Measurements from ENCODE around the gene PIEZO1.
A peak's percentile ranks its signal among the peaks of the same experiment; 100 is the strongest.

The PIEZO1 gene, protein sequence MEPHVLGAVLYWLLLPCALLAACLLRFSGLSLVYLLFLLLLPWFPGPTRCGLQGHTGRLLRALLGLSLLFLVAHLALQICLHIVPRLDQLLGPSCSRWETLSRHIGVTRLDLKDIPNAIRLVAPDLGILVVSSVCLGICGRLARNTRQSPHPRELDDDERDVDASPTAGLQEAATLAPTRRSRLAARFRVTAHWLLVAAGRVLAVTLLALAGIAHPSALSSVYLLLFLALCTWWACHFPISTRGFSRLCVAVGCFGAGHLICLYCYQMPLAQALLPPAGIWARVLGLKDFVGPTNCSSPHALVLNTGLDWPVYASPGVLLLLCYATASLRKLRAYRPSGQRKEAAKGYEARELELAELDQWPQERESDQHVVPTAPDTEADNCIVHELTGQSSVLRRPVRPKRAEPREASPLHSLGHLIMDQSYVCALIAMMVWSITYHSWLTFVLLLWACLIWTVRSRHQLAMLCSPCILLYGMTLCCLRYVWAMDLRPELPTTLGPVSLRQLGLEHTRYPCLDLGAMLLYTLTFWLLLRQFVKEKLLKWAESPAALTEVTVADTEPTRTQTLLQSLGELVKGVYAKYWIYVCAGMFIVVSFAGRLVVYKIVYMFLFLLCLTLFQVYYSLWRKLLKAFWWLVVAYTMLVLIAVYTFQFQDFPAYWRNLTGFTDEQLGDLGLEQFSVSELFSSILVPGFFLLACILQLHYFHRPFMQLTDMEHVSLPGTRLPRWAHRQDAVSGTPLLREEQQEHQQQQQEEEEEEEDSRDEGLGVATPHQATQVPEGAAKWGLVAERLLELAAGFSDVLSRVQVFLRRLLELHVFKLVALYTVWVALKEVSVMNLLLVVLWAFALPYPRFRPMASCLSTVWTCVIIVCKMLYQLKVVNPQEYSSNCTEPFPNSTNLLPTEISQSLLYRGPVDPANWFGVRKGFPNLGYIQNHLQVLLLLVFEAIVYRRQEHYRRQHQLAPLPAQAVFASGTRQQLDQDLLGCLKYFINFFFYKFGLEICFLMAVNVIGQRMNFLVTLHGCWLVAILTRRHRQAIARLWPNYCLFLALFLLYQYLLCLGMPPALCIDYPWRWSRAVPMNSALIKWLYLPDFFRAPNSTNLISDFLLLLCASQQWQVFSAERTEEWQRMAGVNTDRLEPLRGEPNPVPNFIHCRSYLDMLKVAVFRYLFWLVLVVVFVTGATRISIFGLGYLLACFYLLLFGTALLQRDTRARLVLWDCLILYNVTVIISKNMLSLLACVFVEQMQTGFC (N-terminal part only)

DNA sequence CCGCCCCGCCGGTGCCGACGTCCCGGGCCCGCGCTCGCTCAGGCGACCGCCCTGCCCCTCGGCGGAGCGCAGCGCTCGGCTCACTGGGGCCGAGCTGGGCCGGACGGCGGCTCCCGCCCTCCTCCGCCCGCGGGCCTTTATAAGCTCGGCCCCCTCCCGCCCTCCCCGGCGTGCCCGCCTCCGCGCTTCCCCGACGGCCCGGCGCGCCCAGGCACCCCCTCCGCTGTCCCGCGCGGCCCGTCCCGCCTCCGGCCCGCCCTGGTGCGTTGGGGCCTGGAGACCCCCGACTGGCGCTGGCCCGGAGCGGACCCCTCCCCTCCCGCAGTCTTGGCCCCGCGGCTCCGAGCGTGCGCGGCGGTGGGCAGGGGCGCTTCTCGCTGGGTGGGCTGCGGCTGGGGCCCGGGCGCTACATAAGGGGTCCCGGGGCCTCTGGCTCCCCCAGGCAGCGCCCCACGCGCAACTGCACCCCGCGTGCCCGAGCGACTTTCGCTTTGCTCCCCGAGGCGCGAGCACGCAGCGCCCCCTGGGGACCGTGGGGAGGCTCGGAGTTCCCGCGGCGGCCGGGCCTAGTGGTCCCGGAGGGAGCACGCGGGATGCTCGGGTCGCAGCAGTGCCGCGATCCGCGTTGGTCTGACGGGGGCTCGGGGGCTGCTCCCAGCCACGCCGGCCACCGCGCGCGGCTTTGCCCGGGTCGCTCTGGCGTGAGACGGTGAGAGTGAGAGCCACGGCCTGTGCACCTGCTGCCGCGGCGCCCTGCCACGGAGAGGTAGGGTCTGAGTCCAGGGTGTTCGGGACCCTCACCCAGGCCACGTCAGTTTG lies at the start of gene PIEZO1:
TSS of gene PIEZO1 (minus strand) at position 115 of the 819 bp plus-strand sequence. CDS start 256 bp downstream, outside the sequence.
- peaks cover 45% of the 10 kb centered on the region for H3K4me1 Mint-ChIP-seq
- ATAC-seq (replicated peaks; ENCODE audit: extremely low read depth, poor library complexity, severe bottlenecking) (peak; percentile 38), DNase-seq (ENCODE audit: low spot score in 2 of 2) (peak; percentile 80 to 83)
- peaks cover 10% of the 10 kb centered on the region for H3K36me3 Mint-ChIP-seq (ENCODE audit: insufficient read depth)
- no peaks in the 10 kb centered on the region for H3K9me3 Mint-ChIP-seq
- H3K4me3 Mint-ChIP-seq, result peak within 1 kb of the TSS; percentile 71
- no peaks in the 10 kb centered on the region for H3K27me3 Mint-ChIP-seq
- peak within 1 kb of the TSS; percentile 46 for H3K27ac Mint-ChIP-seq (ENCODE audit: low read depth)

DNA sequence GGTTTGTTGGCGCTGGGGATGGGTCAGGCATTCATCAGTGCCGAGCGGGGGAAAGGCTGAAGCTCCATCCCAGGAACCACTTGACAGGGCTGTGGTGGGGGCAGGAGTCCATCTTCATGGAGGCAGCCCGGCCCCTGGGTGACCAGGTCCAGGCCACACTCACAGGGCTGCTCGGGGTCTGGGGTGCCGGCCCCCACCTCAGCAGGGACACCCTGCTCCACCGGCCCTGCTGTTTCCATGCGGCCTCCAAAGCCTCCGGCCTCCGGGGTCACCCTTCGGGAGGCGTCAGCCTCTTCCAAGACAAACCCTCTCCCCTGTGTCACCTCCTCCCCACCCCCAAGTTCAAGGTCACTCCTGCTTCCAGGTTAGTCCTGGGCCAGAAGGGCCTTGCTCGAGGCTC lies 49.6 kb upstream of the PIEZO1 start:
- no peaks in the 10 kb centered on the region for H3K27me3 Mint-ChIP-seq
- no peaks in the 10 kb centered on the region for H3K9me3 Mint-ChIP-seq
- DNase-seq (ENCODE audit: low spot score in 2 of 2) (no peak), ATAC-seq (replicated peaks; ENCODE audit: extremely low read depth, poor library complexity, severe bottlenecking) (no peak)
- H3K36me3 Mint-ChIP-seq (ENCODE audit: insufficient read depth), result peaks cover 3% of the 10 kb centered on the region
- no peak overlapping the region for H3K4me3 Mint-ChIP-seq
- no peak overlapping the region for H3K27ac Mint-ChIP-seq (ENCODE audit: low read depth)
- no peaks in the 10 kb centered on the region for H3K4me1 Mint-ChIP-seq

DNA sequence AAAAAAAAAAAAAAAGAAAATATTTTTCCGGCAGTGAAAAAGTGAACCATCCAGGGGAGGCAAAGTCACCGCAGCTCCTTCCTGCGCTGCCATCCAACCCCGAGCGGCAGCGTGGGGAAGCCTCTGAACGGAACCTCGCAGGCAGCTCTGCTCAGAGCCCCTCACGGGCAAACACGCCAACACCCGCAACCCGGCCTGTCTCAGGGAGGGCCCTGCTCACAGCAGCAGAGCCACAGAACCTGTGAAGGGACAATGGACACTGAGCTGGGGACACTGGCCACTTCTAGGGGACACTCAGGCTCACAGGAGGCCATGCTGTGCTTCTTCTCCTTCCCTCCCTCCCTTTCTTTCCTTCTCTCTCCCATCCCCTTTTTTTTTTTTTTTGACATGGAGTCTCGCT lies 48.1 kb upstream of the PIEZO1 start:
- DNase-seq (ENCODE audit: low spot score in 2 of 2) (no peak), ATAC-seq (replicated peaks; ENCODE audit: extremely low read depth, poor library complexity, severe bottlenecking) (no peak)
- Mint-ChIP-seq H3K4me1 (no peaks in the 10 kb centered on the region), H3K9me3 (no peaks in the 10 kb centered on the region), H3K36me3 (ENCODE audit: insufficient read depth) (peaks cover 5% of the 10 kb centered on the region), H3K27ac (ENCODE audit: low read depth) (no peak overlapping the region), H3K4me3 (no peak overlapping the region), H3K27me3 (no peaks in the 10 kb centered on the region)

DNA sequence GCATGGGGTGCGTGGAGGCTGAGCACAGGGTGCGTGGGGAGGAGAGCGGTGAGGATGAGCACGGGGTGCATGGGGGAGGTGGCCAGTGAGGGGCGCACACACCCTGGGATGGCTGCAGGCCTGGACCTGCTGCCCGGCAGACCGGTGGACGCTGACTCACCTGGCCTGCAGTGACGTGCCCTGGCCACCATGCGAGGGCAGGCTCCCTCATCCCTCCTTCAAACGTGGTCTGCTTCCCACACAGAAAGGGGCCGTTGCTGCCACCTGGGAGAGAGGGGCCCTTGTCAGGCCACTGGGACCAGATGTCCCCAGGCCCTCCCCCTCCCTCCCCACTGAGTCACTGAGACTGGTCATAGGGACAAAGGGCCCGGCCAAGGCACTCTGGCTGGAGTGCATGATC lies 46.8 kb upstream of the PIEZO1 start:
- no peak overlapping the region for H3K27ac Mint-ChIP-seq (ENCODE audit: low read depth)
- peaks cover 3% of the 10 kb centered on the region for H3K36me3 Mint-ChIP-seq (ENCODE audit: insufficient read depth)
- no peaks in the 10 kb centered on the region for H3K27me3 Mint-ChIP-seq
- ATAC-seq (replicated peaks; ENCODE audit: extremely low read depth, poor library complexity, severe bottlenecking) (no peak), DNase-seq (ENCODE audit: low spot score in 2 of 2) (no peak)
- no peaks in the 10 kb centered on the region for H3K9me3 Mint-ChIP-seq
- no peaks in the 10 kb centered on the region for H3K4me1 Mint-ChIP-seq
- no peak overlapping the region for H3K4me3 Mint-ChIP-seq

DNA sequence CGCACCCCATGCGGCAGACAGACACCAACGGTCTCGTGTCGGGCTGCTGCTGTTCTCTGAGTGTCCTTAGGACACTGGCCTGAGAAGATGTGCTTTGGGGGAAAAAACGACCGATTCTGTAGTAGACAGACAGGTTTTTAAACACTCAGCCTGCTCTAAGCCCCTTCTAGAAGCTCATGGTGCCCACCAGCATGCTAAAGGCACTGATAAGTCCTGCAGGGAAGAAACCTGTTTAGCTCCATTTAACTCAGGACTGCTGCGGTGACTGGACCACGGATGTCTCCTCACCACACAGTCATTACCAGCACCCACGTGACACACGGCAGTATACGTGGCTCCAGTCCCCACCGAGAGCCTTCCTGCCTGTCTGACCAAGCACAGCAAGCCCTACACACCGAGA lies 45.8 kb upstream of the PIEZO1 start:
- no peak overlapping the region for H3K27ac Mint-ChIP-seq (ENCODE audit: low read depth)
- DNase-seq (ENCODE audit: low spot score in 2 of 2), result no peak
- H3K36me3 Mint-ChIP-seq (ENCODE audit: insufficient read depth), result peaks cover 3% of the 10 kb centered on the region
- H3K9me3 Mint-ChIP-seq, result no peaks in the 10 kb centered on the region
- H3K27me3 Mint-ChIP-seq, result no peaks in the 10 kb centered on the region
- H3K4me3 Mint-ChIP-seq, result no peak overlapping the region
- H3K4me1 Mint-ChIP-seq, result no peaks in the 10 kb centered on the region
- no peak for ATAC-seq (replicated peaks; ENCODE audit: extremely low read depth, poor library complexity, severe bottlenecking)

DNA sequence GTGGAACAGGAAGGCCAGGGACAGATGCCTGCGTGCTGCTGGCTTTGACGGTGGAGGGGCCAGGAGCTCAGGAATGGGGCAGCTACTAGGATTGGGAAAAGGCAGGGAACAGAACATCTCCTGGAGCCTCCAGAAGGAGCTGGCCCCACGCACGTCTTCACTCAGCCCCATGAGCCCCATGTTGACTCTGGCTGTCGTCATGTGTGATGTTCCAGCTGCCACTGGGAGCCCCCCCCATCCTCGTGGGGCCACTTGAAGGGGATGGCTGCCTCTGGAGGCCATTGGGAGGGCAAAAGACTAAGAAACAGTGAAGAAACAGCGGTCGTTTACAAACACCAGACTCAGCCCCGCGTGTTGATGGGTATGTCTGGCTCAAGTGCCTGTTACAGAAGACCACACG lies 45.2 kb upstream of the PIEZO1 start:
- H3K27me3 Mint-ChIP-seq, result no peaks in the 10 kb centered on the region
- peaks cover 3% of the 10 kb centered on the region for H3K36me3 Mint-ChIP-seq (ENCODE audit: insufficient read depth)
- H3K4me3 Mint-ChIP-seq, result no peak overlapping the region
- H3K9me3 Mint-ChIP-seq, result no peaks in the 10 kb centered on the region
- H3K4me1 Mint-ChIP-seq, result no peaks in the 10 kb centered on the region
- no peak overlapping the region for H3K27ac Mint-ChIP-seq (ENCODE audit: low read depth)
- DNase-seq (ENCODE audit: low spot score in 2 of 2), result no peak
- ATAC-seq (replicated peaks; ENCODE audit: extremely low read depth, poor library complexity, severe bottlenecking), result no peak

DNA sequence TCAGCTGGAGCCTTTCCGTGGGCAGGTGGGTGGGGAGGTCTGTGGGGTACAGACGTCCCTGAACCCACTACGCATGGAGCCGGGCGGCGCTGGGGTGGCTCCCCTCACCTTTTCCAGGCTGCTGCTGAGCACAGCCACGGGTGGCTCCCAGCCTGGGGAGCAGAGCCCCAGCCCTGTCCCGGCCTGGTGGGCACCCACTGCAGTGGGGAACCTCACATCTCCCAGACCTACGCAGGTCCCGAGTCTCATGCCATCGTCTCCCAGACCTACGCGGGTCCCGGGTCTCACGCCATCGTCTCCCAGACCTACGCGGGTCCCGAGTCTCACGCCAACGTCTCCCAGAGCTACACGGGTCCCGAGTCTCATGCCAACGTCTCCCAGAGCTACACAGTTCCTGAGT lies 43.7 kb upstream of the PIEZO1 start:
- Mint-ChIP-seq H3K27ac (ENCODE audit: low read depth) (no peak overlapping the region), H3K27me3 (no peaks in the 10 kb centered on the region), H3K9me3 (no peaks in the 10 kb centered on the region), H3K36me3 (ENCODE audit: insufficient read depth) (peaks cover 2% of the 10 kb centered on the region), H3K4me1 (no peaks in the 10 kb centered on the region), H3K4me3 (no peak overlapping the region)
- DNase-seq (ENCODE audit: low spot score in 2 of 2), result no peak
- no peak for ATAC-seq (replicated peaks; ENCODE audit: extremely low read depth, poor library complexity, severe bottlenecking)

DNA sequence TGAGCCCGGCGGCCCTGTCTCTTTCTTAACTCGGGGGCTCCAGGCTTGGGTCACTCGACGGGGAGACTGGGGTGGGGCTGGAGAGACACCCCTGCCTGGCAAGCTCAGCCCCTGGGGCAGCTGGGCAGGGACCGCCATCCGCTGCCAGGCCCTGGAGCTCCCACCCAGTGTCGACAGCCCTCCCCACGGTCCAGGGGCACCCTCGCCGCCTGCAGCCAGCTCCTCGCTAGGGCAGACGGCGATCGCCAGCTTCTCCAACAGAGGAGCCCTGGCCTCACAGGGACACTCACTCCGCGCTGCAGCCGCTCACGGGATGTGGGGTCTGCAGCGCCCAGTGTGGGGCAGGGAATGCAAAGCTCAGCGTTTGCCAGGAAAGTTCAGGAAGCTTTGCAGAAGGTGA lies 42.7 kb upstream of the PIEZO1 start:
- Mint-ChIP-seq H3K36me3 (ENCODE audit: insufficient read depth) (peaks cover 2% of the 10 kb centered on the region), H3K4me1 (no peaks in the 10 kb centered on the region), H3K27me3 (no peaks in the 10 kb centered on the region), H3K27ac (ENCODE audit: low read depth) (no peak overlapping the region), H3K4me3 (no peak overlapping the region), H3K9me3 (no peaks in the 10 kb centered on the region)
- DNase-seq (ENCODE audit: low spot score in 2 of 2), result no peak
- no peak for ATAC-seq (replicated peaks; ENCODE audit: extremely low read depth, poor library complexity, severe bottlenecking)

DNA sequence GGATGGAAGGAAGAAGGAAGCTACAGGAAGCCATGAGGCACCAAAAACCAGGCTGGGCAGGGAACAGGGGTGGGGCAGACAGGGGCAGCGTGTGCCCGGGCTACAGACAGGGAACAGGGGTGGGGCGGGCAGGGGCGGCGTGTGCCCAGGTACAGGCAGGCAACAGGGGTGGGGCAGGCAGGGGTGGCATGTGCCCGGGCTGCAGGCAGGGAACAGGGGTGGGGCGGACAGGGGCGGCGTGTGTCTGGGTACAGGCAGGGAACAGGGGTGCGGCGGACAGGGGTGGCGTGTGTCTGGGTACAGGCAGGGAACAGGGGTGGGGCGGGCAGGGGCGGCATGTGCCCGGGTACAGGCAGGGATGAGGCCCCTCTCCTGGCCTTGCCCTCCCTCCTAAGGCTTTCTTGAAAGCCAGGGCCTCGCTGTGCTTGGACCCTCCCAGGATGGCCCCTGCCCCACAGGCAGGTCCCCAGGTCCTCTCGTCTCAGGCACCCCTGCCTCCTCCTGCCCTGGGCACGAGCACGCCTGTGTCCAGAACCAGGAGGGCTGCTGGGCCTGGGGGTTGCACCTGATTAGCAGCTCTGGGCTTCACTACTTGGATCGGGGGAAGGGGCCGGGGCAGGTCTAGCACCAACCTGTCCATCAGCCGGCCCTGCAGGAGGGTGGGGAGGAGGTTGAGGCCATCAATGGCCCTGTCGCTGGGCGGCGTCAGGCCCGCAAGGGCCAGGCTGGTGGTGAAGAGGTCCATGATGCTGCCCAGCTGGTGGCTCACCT lies 41.2 kb upstream of the PIEZO1 start:
- Mint-ChIP-seq H3K27me3 (no peaks in the 10 kb centered on the region), H3K36me3 (ENCODE audit: insufficient read depth) (peaks cover 2% of the 10 kb centered on the region)

DNA sequence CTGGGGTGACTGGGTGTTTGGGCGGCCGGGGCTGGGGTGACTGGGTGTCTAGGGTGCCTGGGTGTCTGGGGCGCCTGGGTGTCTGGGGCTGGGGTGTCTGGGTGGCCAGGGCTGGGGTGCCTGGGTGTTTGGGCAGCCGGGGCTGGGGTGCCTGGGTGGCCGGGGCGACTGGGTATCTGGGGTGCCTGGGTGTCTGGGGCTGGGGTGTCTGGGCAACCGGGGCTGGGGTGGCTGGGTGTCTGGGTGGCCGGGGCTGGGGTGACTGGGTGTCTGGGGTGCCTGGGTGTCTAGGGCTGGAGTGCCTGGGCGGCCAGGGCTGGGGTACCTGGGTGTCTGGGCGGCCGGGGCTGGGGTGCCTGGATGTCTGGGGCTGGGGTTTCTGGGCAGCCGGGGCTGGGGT lies 40.1 kb upstream of the PIEZO1 start:
- Mint-ChIP-seq H3K4me1 (no peaks in the 10 kb centered on the region), H3K36me3 (ENCODE audit: insufficient read depth) (peaks cover 2% of the 10 kb centered on the region), H3K4me3 (no peak overlapping the region), H3K9me3 (no peaks in the 10 kb centered on the region), H3K27ac (ENCODE audit: low read depth) (no peak overlapping the region), H3K27me3 (no peaks in the 10 kb centered on the region)
- ATAC-seq (replicated peaks; ENCODE audit: extremely low read depth, poor library complexity, severe bottlenecking) (no peak), DNase-seq (ENCODE audit: low spot score in 2 of 2) (no peak)

More for the DNA sequence above, 41.2 kb upstream of the PIEZO1 start:
- DNase-seq (ENCODE audit: low spot score in 2 of 2), result no peak
- no peak overlapping the region for H3K4me3 Mint-ChIP-seq
- no peak overlapping the region for H3K27ac Mint-ChIP-seq (ENCODE audit: low read depth)
- H3K9me3 Mint-ChIP-seq, result no peaks in the 10 kb centered on the region
- no peak for ATAC-seq (replicated peaks; ENCODE audit: extremely low read depth, poor library complexity, severe bottlenecking)
- H3K4me1 Mint-ChIP-seq, result no peaks in the 10 kb centered on the region

DNA sequence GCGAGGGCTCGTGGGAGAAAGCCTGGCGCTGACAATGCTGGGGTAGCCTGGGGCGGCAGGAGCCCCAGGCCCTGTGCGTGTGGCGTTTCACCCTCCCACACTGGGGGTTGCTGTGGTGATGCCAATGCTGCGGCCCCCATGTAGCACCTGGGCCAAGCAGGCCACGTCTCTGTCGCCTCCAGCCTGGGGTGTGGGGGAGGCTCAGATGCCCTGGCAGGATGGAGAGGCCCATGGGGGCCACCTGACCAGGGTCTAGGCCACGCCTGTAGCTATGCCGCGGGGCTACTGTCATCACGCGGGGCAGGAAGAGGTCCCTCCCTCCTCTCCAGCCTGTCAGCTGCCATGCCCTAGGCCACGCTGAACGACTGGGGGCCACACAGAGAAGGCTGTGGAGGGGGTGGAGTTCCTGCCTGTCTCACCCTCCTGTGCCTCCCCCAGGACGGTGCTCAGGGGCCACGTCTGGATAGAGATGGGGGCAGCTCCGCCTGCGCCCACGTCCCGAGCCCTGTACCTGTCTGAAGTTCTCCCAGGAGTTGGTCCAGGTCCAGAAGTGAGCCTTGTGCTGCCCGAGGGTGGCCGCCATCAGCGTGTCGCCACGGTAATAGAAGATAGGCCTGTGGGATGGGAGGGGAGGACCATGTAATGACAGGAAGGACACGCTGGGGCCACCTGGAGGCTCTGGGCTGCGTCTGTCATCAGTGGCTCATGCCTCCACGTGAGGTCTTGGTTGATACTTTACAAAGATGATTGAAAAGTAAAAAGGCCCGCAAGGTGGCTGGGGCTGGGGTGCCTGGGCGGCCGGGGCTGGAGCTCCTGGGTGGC lies 39.4 kb upstream of the PIEZO1 start:
- Mint-ChIP-seq H3K4me1 (no peaks in the 10 kb centered on the region), H3K9me3 (no peaks in the 10 kb centered on the region), H3K27ac (ENCODE audit: low read depth) (no peak overlapping the region), H3K36me3 (ENCODE audit: insufficient read depth) (peaks cover 2% of the 10 kb centered on the region), H3K4me3 (no peak overlapping the region), H3K27me3 (no peaks in the 10 kb centered on the region)
- no peak for ATAC-seq (replicated peaks; ENCODE audit: extremely low read depth, poor library complexity, severe bottlenecking)
- DNase-seq (ENCODE audit: low spot score in 2 of 2), result no peak

All from central memory CD8-positive, alpha-beta T cell (primary cell).